Right lobe of liver (tissue), 4 donors: ENCODE data around the gene C16orf92.

Experiments
- CTCF ChIP-seq, 4 donors: fragments of 200-600 bp in 3 of 4; fragments of 450-650 bp in 1 of 4; IDR thresholded peaks; one replicate each; pipeline versions ENCODE4 v1.5.1 to v1.8.0; 2016 to 2022; ENCODE audit warnings: antibody characterized with exemption in 4 of 4, mild to moderate bottlenecking in 2 of 4
- POLR2A ChIP-seq: fragments of 450-650 bp; IDR thresholded peaks from one replicate; pipeline ENCODE4 v1.6.1; 2017; ENCODE audit warnings: antibody characterized with exemption, mild to moderate bottlenecking
- donor health status: DM: no; HTN: no; CAD: no.
- donor health status: DM: no; HTN: no; CAD: no.
- donor health status: DM: no; HTN: yes; CAD: no.

DNA sequence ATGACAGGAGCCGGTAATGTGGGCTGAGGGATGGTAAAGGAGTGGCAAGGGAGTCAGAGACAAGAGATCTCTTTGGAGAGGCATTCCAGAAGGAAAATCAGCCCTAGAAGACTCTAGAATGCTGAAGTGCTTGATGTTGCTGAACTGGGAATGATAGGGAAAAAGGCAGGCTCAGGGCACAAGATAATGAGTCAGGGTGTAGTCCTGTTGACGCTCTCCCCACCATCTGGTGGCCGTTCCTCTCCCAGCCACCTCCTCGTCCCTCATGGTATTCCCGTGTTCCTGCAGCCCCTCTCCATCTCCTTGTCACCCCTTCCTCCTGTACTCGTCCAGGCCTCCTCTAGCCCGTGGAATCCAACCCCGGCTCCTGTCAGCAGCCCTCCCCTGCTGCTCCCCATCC is 31.5 kb downstream of the C16orf92 start:
- no peak for TF ChIP-seq POLR2A
- TF ChIP-seq CTCF (IDR thresholded peaks at IDR 0.05), result no peak
